MCF 10A (cell line): Measurements from ENCODE around the gene UCN2. TPM values are rescaled to one million over a fixed set of nuclear protein-coding genes. Genes with fewer than 3 reads are reported as not detected.

ENCODE experiments used
- BruUV-seq: library from RNA; stranded (reverse); fragments of 400-500 nt; replicated peaks from 2 replicates; lab custom pipeline; 2021; lab: Mats Ljungman, UMichigan
- CTCF ChIA-PET: fragments of 300-600 bp; sonication (Branson Sonifier 250); formaldehyde crosslinking; extraction: SDS; loops from one replicate; lab custom pipeline; 2021; ENCODE audit warnings: antibody characterized with exemption, inconsistent platforms; lab: Yijun Ruan, JAX
- POLR2A ChIA-PET: fragments of 300-600, 350-650 bp; sonication (Branson Sonifier 250); formaldehyde crosslinking; extraction: SDS; loops from one replicate; lab custom pipeline; 2020; ENCODE audit warnings: antibody characterized with exemption, inconsistent platforms; lab: Yijun Ruan, JAX
- DNase-seq: peaks from one replicate; pipeline ENCODE4 v3.0.0-alpha.2; 2018; ENCODE audit not compliant: unreplicated experiment
- H3K27ac Mint-ChIP-seq: one replicate; pipeline ENCODE4 v1.8.0; 2022; ENCODE audit warnings: mild to moderate bottlenecking, low read depth, mixed read lengths; ENCODE audit not compliant: unreplicated experiment
- H3K27me3 Mint-ChIP-seq: one replicate; pipeline ENCODE4 v1.8.0; 2022; ENCODE audit warnings: mixed read lengths; ENCODE audit not compliant: insufficient read depth, unreplicated experiment
- H3K36me3 Mint-ChIP-seq: one replicate; pipeline ENCODE4 v1.8.0; 2022; ENCODE audit warnings: mild to moderate bottlenecking, moderate library complexity, mixed read lengths; ENCODE audit not compliant: insufficient read depth, unreplicated experiment
- H3K4me1 Mint-ChIP-seq: one replicate; pipeline ENCODE4 v1.8.0; 2022; ENCODE audit warnings: mixed read lengths; ENCODE audit not compliant: insufficient read depth, unreplicated experiment
- H3K4me3 Mint-ChIP-seq: one replicate; pipeline ENCODE4 v1.8.0; 2022; ENCODE audit warnings: mild to moderate bottlenecking, moderate library complexity, mixed read lengths; ENCODE audit not compliant: unreplicated experiment
- H3K9me3 Mint-ChIP-seq: one replicate; pipeline ENCODE4 v1.8.0; 2022; ENCODE audit warnings: mixed read lengths; ENCODE audit not compliant: unreplicated experiment
- intact Hi-C: fragments of 100-400 bp; cut with micrococcal nuclease; formaldehyde crosslinking; loops from 2 replicates; pipeline ENCODE4 v1.14.1; 2022
- total RNA-seq: library from RNA; stranded (reverse); gene quantifications from 2 replicates; pipeline ENCODE4 v1.2.3, GENCODE V29; 2022
- TF ChIP-seq, protein P1 (sequence below): fragments of 200-600 bp; IDR thresholded peaks from one replicate; pipeline ENCODE4 v1.8.0; 2022; ENCODE audit warnings: antibody characterized with exemption, mild to moderate bottlenecking; ENCODE audit not compliant: unreplicated experiment

Gene UCN2
- total RNA-seq, 1 experiment from 2014 or later: 3.8 TPM

DNA sequence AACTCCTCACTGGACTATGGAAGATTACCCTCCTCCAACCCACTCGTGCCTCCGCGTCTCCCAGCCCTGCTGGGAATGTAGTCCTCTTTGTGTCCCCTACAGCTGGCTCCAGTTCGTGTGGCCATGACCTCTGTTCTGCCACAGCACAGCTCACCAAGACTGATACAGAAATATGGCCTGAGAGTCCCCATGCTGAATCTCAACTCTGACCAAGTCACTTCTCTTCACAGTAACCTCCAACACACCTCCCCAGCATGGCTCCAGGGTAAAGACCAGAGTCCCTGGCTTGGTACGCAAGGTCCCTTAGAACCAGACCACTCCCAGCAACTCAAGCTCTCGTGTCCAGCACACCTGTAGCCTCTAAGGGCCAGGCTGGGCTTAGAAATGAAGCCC lies 33.8 kb upstream of the UCN2 start:
- Mint-ChIP-seq H3K4me3 (no peak overlapping the region), H3K27me3 (no peaks in the 10 kb centered on the region), H3K27ac (peak overlapping the region; percentile 68), H3K36me3 (peaks cover 41% of the 10 kb centered on the region), H3K9me3 (no peaks in the 10 kb centered on the region), H3K4me1 (peaks cover 49% of the 10 kb centered on the region)
- intact Hi-C loops: no loop called here
- no TSS peak for BruUV-seq
- CTCF ChIA-PET: interaction anchor here (0.7 to 2.5 kb wide), 6 partner anchors 14 to 326 kb away, joined by 3 to 22 read pairs (median 5); partner anchors contain the start of gene SLC26A6
- no peak for DNase-seq
- TF ChIP-seq, protein P1, sequence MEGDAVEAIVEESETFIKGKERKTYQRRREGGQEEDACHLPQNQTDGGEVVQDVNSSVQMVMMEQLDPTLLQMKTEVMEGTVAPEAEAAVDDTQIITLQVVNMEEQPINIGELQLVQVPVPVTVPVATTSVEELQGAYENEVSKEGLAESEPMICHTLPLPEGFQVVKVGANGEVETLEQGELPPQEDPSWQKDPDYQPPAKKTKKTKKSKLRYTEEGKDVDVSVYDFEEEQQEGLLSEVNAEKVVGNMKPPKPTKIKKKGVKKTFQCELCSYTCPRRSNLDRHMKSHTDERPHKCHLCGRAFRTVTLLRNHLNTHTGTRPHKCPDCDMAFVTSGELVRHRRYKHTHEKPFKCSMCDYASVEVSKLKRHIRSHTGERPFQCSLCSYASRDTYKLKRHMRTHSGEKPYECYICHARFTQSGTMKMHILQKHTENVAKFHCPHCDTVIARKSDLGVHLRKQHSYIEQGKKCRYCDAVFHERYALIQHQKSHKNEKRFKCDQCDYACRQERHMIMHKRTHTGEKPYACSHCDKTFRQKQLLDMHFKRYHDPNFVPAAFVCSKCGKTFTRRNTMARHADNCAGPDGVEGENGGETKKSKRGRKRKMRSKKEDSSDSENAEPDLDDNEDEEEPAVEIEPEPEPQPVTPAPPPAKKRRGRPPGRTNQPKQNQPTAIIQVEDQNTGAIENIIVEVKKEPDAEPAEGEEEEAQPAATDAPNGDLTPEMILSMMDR: no peak
- POLR2A ChIA-PET: interaction anchor here (1.1 to 8.9 kb wide), 18 partner anchors 11 to 165 kb away, joined by 3 to 107 read pairs (median 12); partner anchors contain the start of genes ATRIP, CCDC51, CELSR3 and IP6K2

DNA sequence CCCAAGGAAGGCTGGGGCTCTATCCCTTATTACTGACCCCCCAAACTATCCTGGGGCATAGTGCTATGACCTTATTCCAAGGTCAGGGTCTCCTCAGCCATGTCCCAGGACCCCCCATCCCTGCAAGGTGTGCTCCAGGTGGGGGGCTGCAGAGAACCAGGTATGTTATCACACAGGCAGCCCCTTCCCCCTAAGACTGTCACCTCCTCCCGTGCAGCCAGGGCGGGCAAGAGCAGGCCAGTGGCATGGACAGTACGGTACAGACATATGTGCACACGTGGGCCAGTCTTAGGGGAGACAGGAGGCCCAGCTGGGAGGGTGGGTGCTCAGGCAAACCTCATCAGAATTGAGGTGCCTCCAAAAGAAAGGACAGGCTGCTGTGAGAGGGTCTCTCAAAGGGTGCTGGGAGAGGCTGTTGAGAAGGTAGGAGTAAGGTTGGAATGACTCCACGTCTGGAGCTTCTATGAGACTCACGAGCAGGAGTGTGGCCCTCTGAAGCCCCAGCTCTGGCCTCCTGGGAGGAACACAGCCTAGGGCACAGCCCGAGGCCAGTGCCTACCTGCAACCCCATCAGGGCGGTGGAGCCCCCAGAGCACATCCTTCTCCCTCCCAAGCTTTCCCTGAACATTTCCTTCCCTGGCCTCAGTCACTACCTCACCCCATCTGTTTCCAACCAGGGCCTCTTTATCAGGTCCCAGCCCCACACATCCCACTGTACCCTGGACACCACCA lies 33.3 kb upstream of the UCN2 start:
- CTCF ChIA-PET: interaction anchor here (0.7 to 2.5 kb wide), 6 partner anchors 15 to 123 kb away, joined by 3 to 22 read pairs (median 5); partner anchors contain the start of gene SLC26A6
- intact Hi-C loops: no loop called here
- POLR2A ChIA-PET: interaction anchor here (0.6 to 8.9 kb wide), 18 partner anchors 10 to 164 kb away, joined by 3 to 107 read pairs (median 8); partner anchors contain the start of genes ATRIP, CCDC51, CELSR3 and IP6K2
- no TSS peak for BruUV-seq
- no peak overlapping the region for H3K4me3 Mint-ChIP-seq
- peak overlapping the region; percentile 68 for H3K27ac Mint-ChIP-seq
- no peak for DNase-seq
- H3K9me3 Mint-ChIP-seq: no peaks in the 10 kb centered on the region
- H3K36me3 Mint-ChIP-seq: peaks cover 35% of the 10 kb centered on the region
- H3K4me1 Mint-ChIP-seq: peaks cover 49% of the 10 kb centered on the region
- H3K27me3 Mint-ChIP-seq: no peaks in the 10 kb centered on the region
- TF ChIP-seq, protein P1: no peak

DNA sequence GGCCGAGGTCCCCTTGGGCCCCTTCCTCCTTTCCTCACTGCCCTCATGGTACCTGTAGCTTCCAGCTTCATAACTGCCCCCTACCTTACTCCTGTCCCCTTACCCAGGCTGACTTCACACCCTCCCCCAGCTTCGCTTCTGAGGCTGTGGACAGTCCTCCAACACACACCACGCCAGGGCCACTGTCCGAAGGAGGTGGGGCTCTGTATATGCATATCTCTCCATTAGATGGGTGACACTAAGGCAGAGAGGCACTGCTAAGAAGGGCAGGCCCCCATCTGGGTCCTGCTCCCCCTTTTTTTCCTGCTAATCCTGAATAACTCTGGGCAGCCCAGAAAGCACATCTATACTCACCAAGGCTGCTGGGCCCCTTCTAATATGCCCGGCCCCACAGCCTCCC lies 32.6 kb upstream of the UCN2 start:
- H3K36me3 Mint-ChIP-seq: peaks cover 32% of the 10 kb centered on the region
- no peaks in the 10 kb centered on the region for H3K9me3 Mint-ChIP-seq
- H3K4me3 Mint-ChIP-seq: peak overlapping the region; percentile 48
- no peak for DNase-seq
- peaks cover 50% of the 10 kb centered on the region for H3K4me1 Mint-ChIP-seq
- H3K27me3 Mint-ChIP-seq: no peaks in the 10 kb centered on the region
- TF ChIP-seq, protein P1: no peak
- intact Hi-C loops: no loop called here
- CTCF ChIA-PET: interaction anchor here (0.7 to 1.0 kb wide), 2 partner anchors 19 to 38 kb away, joined by 3 to 11 read pairs; no protein-coding TSS in a partner anchor
- POLR2A ChIA-PET: interaction anchor here (0.6 to 8.9 kb wide), 13 partner anchors 10 to 156 kb away, joined by 3 to 107 read pairs (median 6); partner anchors contain the start of genes CCDC51, CELSR3, PFKFB4 and SLC26A6
- peak overlapping the region; percentile 68 for H3K27ac Mint-ChIP-seq
- BruUV-seq: no TSS peak

DNA sequence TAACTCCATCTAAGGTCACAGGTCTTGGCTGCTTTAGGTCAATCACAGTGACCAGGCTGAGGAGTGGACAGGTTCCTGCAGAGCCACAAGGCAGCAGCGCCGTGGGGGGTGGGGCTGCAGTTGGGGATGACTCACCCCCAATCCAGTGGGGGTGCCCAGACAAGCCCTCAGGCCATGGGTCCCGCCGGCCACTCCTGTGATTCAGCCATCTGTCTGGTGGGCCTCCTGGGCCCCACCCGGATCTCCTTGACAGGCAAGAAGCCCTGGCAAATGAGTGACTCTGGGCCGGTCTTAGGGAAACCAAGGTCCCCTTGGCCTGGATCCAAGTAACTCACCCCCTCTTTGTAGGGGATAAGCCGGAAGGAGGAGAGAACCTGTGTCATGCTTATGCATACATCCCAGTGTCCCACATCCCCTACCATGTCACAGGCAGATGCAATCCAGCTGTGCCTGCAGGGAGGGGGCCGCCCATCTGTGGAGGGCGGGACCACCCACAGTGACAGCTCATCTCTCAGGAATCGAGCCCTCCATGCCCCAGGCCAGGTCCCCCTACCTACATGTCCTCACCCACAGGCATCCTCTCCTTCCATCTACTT lies 32.0 kb upstream of the UCN2 start:
- Mint-ChIP-seq H3K4me1 (peaks cover 51% of the 10 kb centered on the region), H3K4me3 (peak overlapping the region; percentile 48), H3K9me3 (no peaks in the 10 kb centered on the region), H3K27me3 (no peaks in the 10 kb centered on the region), H3K36me3 (peaks cover 30% of the 10 kb centered on the region), H3K27ac (peak overlapping the region; percentile 68)
- ChIA-PET POLR2A (interaction anchor here (0.6 to 8.9 kb wide), 12 partner anchors 11 to 372 kb away, joined by 3 to 107 read pairs (median 6); partner anchors contain the start of genes CAMP, CCDC51, CELSR3 and PFKFB4), CTCF (no interaction called here)
- BruUV-seq: no TSS peak
- TF ChIP-seq, protein P1: no peak
- peak; percentile 85 for DNase-seq
- intact Hi-C loops: no loop called here
